WTC11 (cell line): ENCODE measurements around the gene JAZF1.

ENCODE experiments used
- CBFB ChIP-seq: sonication (generic); formaldehyde crosslinking; IDR thresholded peaks from 2 replicates; pipeline ENCODE4 v1.8.1; 2022; ENCODE audit warnings: mild to moderate bottlenecking, low read depth, missing genetic modification reagents
- ETV6 ChIP-seq: sonication (generic); formaldehyde crosslinking; IDR thresholded peaks from 2 replicates; pipeline ENCODE4 v1.8.1; 2022; ENCODE audit warnings: mild to moderate bottlenecking, missing genetic modification reagents
- IRF2 ChIP-seq: sonication (generic); formaldehyde crosslinking; IDR thresholded peaks from 2 replicates; pipeline ENCODE4 v1.8.0; 2022; ENCODE audit warnings: low read depth, missing genetic modification reagents, borderline replicate concordance
- JUN ChIP-seq: sonication (generic); formaldehyde crosslinking; IDR thresholded peaks from 2 replicates; pipeline ENCODE4 v1.8.0; 2023; ENCODE audit warnings: mild to moderate bottlenecking, missing genetic modification reagents
- TF ChIP-seq, protein P1 (sequence below): fragments of 200-600 bp; IDR thresholded peaks from 2 replicates; pipeline ENCODE4 v1.8.0; 2022; ENCODE audit warnings: antibody characterized with exemption
- TF ChIP-seq, protein P2 (sequence below): sonication (generic); formaldehyde crosslinking; IDR thresholded peaks from 2 replicates; pipeline ENCODE4 v1.8.0; 2022; ENCODE audit warnings: mild to moderate bottlenecking, missing genetic modification reagents
- TF ChIP-seq, protein P3 (sequence below): sonication (generic); formaldehyde crosslinking; IDR thresholded peaks from 2 replicates; pipeline ENCODE4 v1.8.1; 2023; ENCODE audit warnings: mild to moderate bottlenecking, moderate library complexity, missing genetic modification reagents

DNA sequence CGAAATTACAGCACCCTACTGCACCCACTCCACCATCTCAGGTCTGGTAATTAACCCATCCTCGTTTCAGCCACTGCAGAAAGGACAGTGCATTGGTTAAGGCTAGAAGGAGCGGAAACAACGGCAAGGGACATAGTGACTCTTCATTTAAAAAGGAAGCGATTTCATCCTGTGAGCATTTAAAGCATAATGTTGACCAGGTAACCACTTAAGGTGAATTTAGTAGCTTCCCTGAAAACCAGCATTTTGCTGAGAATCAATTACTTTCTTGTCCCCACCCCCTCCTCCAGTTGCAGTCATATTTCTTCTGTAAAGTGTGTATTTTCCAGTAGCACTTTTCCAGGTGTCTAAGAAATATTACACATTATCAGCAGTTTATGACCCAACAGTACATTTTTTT, 821 bp upstream of the JAZF1 start:
- TF ChIP-seq CBFB (no peak), JUN (CRISPR knock-in tag) (no peak), IRF2 (CRISPR knock-in tag) (no peak), ETV6 (CRISPR knock-in tag) (no peak)
- TF ChIP-seq, protein P1, sequence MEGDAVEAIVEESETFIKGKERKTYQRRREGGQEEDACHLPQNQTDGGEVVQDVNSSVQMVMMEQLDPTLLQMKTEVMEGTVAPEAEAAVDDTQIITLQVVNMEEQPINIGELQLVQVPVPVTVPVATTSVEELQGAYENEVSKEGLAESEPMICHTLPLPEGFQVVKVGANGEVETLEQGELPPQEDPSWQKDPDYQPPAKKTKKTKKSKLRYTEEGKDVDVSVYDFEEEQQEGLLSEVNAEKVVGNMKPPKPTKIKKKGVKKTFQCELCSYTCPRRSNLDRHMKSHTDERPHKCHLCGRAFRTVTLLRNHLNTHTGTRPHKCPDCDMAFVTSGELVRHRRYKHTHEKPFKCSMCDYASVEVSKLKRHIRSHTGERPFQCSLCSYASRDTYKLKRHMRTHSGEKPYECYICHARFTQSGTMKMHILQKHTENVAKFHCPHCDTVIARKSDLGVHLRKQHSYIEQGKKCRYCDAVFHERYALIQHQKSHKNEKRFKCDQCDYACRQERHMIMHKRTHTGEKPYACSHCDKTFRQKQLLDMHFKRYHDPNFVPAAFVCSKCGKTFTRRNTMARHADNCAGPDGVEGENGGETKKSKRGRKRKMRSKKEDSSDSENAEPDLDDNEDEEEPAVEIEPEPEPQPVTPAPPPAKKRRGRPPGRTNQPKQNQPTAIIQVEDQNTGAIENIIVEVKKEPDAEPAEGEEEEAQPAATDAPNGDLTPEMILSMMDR = no peak
- TF ChIP-seq, protein P2, sequence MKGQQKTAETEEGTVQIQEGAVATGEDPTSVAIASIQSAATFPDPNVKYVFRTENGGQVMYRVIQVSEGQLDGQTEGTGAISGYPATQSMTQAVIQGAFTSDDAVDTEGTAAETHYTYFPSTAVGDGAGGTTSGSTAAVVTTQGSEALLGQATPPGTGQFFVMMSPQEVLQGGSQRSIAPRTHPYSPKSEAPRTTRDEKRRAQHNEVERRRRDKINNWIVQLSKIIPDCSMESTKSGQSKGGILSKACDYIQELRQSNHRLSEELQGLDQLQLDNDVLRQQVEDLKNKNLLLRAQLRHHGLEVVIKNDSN = no peak
- TF ChIP-seq, protein P3, sequence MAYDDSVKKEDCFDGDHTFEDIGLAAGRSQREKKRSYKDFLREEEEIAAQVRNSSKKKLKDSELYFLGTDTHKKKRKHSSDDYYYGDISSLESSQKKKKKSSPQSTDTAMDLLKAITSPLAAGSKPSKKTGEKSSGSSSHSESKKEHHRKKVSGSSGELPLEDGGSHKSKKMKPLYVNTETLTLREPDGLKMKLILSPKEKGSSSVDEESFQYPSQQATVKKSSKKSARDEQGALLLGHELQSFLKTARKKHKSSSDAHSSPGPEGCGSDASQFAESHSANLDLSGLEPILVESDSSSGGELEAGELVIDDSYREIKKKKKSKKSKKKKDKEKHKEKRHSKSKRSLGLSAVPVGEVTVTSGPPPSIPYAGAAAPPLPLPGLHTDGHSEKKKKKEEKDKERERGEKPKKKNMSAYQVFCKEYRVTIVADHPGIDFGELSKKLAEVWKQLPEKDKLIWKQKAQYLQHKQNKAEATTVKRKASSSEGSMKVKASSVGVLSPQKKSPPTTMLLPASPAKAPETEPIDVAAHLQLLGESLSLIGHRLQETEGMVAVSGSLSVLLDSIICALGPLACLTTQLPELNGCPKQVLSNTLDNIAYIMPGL (CRISPR knock-in tag) = no peak
